GM12873 (cell line): ENCODE measurements around the gene CDH23.

Source experiments
- TF ChIP-seq, protein P1 (sequence below): IDR thresholded peaks from 2 replicates; pipeline ENCODE4 v1.5.1; 2012; ENCODE audit warnings: low read depth, mild to moderate bottlenecking, moderate library complexity, low read length, control low read depth; ENCODE audit not compliant: insufficient read depth; ENCODE audit errors: missing control alignments

CDH23 gene

GRCh38 chr10:71594934-71595571 lies 198.3 kb downstream of the CDH23 start:
- TF ChIP-seq, protein P1, sequence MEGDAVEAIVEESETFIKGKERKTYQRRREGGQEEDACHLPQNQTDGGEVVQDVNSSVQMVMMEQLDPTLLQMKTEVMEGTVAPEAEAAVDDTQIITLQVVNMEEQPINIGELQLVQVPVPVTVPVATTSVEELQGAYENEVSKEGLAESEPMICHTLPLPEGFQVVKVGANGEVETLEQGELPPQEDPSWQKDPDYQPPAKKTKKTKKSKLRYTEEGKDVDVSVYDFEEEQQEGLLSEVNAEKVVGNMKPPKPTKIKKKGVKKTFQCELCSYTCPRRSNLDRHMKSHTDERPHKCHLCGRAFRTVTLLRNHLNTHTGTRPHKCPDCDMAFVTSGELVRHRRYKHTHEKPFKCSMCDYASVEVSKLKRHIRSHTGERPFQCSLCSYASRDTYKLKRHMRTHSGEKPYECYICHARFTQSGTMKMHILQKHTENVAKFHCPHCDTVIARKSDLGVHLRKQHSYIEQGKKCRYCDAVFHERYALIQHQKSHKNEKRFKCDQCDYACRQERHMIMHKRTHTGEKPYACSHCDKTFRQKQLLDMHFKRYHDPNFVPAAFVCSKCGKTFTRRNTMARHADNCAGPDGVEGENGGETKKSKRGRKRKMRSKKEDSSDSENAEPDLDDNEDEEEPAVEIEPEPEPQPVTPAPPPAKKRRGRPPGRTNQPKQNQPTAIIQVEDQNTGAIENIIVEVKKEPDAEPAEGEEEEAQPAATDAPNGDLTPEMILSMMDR, result no peak

DNA sequence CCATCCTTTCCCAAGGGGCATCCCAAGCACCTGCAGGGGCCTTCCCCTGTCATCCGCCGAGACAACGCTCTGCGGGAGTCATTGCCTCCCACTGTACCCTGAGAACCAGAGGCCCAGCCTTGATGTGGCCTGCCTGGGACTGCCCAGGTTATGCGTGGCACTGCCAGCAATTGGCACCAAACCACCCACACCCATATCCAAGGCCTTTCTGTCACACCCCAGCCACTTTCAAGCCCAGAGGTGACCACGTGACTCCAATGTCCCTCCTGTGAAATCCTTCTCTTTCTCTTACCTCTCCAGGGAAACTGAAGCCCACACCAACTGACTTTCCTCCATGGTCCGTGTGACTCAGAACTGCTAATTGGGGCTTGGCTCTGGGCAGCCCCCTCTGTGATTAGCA lies 198.9 kb downstream of the CDH23 start:
- TF ChIP-seq, protein P1, result no peak

- TF ChIP-seq, protein P1, result no peak
These were observed 199.4 kb downstream of the CDH23 start for GRCh38 chr10:71596127-71596526.

DNA sequence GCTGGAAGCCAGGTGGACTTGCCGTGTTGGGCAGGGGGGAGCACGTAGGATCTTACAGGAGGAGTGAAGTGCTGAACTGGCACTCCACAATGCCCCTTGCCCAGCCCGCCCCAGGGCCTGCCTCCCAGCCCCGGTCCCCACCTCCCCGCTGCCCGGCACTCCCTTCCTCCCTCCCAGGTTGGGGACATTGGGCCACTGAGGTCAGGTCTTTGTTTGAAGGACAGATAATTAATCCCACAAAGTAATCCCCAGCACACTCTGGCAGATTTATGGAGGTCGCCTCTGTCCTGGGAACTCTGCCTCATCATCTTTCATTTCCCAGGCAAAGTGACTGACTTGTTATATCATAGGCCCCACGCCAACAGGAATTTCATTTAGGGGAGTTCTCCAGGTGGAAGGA lies 200.0 kb downstream of the CDH23 start:
- TF ChIP-seq, protein P1, result no peak

DNA sequence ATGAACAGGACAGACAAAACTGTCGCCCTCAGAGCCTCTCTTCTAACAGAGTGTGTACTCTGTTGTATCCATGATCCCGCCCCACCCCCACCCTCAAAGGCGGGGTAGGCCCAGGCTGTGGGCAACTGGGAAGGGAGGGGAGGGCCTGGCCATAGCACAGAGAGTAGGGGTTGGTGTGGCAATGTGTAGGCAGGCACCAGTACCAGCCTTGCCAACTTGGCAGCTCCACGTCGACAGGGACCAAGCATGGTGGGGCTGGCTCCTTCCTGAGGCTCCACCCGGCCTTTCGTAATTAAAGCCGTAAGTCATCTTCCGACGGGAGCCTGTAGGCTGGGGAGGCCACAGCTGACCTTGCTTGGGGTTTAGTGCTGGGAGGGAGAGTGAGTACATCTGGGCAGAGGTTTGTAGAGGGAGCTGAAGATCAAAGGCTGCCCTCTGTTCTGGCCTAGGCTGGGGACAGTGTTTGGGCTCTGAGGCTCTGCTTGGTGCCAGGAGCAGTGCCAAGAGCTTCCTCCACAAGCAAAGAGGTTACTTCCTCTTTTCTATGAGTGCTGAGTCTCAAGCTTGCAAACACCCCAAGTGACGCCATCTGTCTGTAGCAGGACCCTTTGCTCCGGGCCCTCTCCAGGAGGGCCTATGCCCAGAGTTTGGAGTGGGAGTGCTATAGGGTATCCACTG lies 201.2 kb downstream of the CDH23 start:
- TF ChIP-seq, protein P1, result no peak

DNA sequence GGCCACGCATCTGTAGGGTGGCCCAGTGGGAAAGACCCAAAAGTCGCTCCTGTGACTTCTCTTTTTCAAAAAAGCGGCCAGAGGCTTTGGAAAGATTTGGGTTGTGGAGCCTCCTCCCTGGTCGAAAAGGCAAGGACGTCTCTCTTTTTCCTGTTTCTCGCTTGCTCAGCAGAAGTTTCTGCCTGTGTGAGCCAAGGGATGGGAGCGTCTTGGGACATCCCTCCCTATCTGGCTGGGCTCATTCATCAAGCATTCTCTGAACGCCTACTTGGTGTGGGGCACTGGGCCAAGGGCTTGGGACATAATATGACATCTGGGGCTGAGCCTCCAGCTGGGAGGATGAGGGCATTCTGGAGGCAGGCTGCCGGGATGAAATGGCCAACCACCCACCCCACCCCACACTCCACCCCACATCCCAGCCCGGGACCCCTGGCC lies 201.9 kb downstream of the CDH23 start:
- TF ChIP-seq, protein P1, result no peak

DNA sequence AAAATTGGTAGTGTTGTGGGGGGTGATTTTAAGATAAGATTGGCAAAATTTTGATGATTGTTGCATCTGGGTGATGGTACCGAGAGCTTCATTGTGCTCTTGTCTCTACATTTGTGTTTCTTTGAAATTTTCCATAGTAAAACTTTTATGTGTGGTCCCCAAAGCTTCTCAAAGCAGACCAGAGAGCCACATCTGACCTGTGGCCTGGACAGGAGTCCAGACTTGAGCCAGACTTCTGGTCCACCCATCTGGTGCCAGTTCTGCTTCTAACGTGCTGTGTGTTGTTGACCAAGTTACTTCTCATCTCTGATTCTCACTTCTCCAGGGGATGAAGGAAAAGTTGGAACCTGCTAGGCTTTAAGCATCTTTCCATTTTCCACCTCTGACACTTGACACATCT lies 202.8 kb downstream of the CDH23 start:
- TF ChIP-seq, protein P1, result no peak
